NT2/D1 (cell line): ENCODE results near the gene MSH5.

Experiments
- SUZ12 ChIP-seq: IDR thresholded peaks from 2 replicates; pipeline ENCODE4 v1.6.1; 2011; ENCODE audit not compliant: insufficient read length, insufficient read depth; ENCODE audit errors: extremely low read depth
- YY1 ChIP-seq: IDR thresholded peaks from 2 replicates; pipeline ENCODE4 v1.6.1; 2011; ENCODE audit not compliant: insufficient read length, insufficient read depth
- ZNF274 ChIP-seq: IDR thresholded peaks from 2 replicates; pipeline ENCODE4 v1.6.1; 2011; ENCODE audit warnings: mild to moderate bottlenecking, low read depth, low read length

DNA sequence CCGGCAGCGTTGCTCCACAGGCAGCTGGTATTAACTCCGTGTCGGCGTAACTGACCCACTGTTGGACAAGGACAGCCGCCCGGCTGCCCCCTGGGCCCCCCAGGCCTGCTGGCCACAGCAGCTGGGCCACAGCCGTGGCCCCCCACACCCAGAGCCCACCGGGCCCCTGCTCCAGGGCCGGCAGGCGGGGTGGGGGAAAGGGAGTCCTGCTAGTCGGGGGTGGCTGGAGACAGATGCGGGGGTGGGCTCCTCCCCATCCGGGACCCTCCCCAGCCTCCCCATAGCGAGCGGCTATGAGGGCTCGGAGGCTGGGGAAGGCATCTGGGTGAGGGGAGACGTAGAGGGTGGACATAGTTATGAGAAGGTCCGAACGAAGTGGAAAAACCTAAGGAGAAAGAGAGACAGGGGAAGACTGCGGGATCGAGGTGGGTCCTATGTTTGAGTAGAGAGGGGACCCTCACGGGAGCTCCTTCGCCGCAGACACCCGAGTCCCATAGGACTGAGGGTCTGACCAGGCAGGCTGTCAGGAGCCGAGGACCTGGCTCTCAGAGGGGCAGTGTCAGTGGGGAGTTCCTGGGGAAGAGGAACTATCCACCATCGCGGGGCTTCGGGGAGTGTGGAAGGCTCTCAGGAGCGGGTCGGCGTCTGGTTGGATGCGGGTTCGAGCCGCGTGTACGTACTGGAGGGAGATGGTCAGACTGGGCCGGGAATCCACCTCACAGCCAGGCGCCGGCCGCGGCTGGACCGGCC is 55.2 kb downstream of the MSH5 start:
- TF ChIP-seq SUZ12 (no peak), ZNF274 (no peak), YY1 (no peak)
